ENCODE measurements around the gene PNPLA1.

PNPLA1 gene

GRCh38 chr6:36308514-36308913 lies 38.7 kb downstream of the PNPLA1 start:
- TF ChIP-seq CTCF (IDR thresholded peaks at IDR 0.05; ENCODE audit: low read depth, low read length): no peak
- H3K4me3 ChIP-seq (ENCODE audit: low read depth, low read length): no peak overlapping the region

- no peak for TF ChIP-seq CTCF (IDR thresholded peaks at IDR 0.05; ENCODE audit: low read depth, low read length)
- no peak overlapping the region for H3K4me3 ChIP-seq (ENCODE audit: low read depth, low read length)
Measured at GRCh38 chr6:36309203-36309602, 39.3 kb downstream of the PNPLA1 start.

- H3K4me3 ChIP-seq (ENCODE audit: low read depth, low read length): no peak overlapping the region
- TF ChIP-seq CTCF (IDR thresholded peaks at IDR 0.05; ENCODE audit: low read depth, low read length): no peak
Measured at GRCh38 chr6:36309900-36310299, 40.0 kb downstream of the PNPLA1 start.

GRCh38 chr6:36312854-36313648 lies 43.2 kb downstream of the PNPLA1 start:
- no peak overlapping the region for H3K4me3 ChIP-seq (ENCODE audit: low read depth, low read length)
- no peak for TF ChIP-seq CTCF (IDR thresholded peaks at IDR 0.05; ENCODE audit: low read depth, low read length)

- no peak overlapping the region for H3K4me3 ChIP-seq (ENCODE audit: low read depth, low read length)
- no peak for TF ChIP-seq CTCF (IDR thresholded peaks at IDR 0.05; ENCODE audit: low read depth, low read length)
Measured at GRCh38 chr6:36313649-36313936, 43.7 kb downstream of the PNPLA1 start.

GRCh38 chr6:36314221-36315014 lies 44.6 kb downstream of the PNPLA1 start:
- no peak for TF ChIP-seq CTCF (IDR thresholded peaks at IDR 0.05; ENCODE audit: low read depth, low read length)
- no peak overlapping the region for H3K4me3 ChIP-seq (ENCODE audit: low read depth, low read length)

- no peak for TF ChIP-seq CTCF (IDR thresholded peaks at IDR 0.05; ENCODE audit: low read depth, low read length)
- no peak overlapping the region for H3K4me3 ChIP-seq (ENCODE audit: low read depth, low read length)
Measured at GRCh38 chr6:36315921-36316320, 46.1 kb downstream of the PNPLA1 start.

Data from WI38 (cell line).